NCI-H82 (cell line): Measurements from ENCODE around the gene PDE7B.

ENCODE experiments used
- DNase-seq: peaks from one replicate; lab custom pipeline; 2025; lab: John Stamatoyannopoulos, UW

The PDE7B gene

DNA sequence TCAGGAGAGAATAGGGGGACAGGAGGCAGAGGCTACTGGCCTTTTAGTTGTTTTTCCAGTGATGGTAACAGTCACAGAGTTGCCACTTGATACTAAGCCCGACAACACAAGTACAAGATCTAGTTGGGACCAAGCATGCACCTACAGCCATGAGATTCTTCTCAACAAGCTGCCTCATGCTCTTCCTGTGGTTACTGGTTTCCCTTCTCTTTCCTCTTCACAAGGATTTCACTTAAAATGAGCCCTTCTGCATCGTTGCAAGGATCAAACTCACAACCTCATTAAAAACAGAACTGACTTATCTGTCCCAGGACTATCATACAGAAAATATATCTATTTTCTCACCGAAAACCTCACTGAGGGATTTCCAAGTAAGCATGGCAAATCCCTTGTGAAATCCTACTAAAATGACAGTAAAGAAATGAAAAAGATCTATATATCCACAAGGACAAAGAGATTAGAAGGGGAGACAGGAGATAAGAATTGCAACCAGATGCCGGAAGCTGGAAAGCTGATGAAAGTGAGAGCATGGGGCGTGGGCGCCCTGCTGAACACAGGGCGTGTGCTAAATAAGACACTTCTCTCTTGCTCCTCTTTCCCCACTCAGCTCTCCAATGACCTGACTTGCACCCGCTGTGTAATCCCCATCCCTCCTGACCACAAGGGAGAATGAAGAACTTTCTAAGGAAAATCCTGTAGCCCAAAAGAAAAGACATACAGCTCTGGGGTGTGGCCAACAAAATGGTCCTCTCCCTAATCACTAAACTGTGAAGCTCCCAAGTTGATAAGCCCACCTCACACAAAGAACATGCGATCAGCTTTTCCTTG lies 385.2 kb downstream of the PDE7B start:
- DNase-seq, result peak; percentile 33

DNA sequence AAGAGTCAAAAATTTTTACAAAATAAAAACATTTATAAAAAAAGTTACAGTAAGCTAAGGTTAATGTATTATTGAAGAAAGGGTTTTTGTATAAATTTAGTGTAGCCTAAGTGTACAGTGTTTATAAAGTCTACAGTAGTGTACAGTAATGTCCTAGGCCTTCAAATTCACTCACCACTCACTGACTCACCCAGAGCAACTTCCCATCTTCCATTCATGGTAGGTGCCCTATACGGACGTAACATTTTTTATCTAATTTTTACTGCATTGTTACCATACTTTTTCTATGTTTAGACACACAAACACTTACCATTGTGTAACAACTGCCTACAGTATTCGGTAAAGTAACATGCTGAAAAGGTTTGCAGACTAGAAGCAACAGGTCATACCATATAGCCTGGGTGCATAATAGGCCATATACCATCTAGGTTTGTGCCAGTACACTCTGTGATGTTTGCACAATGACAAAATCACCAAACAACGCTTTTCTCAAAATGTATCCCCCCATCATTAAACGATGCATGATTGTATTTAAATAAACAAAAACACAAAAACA lies 392.6 kb downstream of the PDE7B start:
- no peak for DNase-seq
